HG03378 (cell line): ENCODE results near the gene KCNA1.

Experiments used
- ATAC-seq: cut with Tn5 transposase; IDR thresholded peaks from one replicate; pipeline ENCODE4 v1.9.1; 2021; ENCODE audit warnings: mild to moderate bottlenecking, moderate library complexity; ENCODE audit not compliant: unreplicated experiment

Gene KCNA1

DNA sequence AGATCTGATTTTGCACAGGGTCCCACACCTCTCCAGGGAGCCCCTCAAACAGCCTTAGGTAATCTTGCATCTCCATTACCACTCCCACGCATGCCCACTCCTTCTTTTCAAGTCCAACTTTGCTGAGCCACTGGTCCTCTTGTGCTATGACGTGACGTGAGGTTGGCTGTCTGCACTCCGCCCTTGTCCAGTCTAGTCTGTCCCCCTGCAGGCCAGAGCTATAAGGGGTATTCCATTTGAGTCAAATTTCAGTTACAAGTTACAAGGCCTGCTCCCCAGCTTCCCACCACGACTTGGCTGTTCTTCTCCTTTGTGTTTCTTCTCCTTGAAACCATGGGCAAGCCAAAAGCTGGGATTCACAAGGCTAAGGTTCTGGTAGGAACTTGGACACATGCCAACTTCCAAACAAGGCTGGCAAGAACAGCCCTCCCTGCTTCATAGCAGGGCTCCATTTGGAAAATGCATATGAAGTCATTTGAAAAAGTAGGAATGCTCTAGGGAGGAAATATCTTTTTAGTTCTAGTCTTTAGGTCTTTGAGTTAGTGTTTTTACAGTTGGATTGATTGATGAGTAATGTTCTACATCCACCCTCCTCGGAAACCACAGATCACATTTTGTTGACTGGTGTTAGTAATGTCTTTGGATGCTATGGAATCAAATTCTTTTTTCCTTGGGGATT, 49.1 kb downstream of the KCNA1 start:
- no peak for ATAC-seq

- no peak for ATAC-seq
These were observed 49.7 kb downstream of the KCNA1 start for GRCh38 chr12:4959381-4959780.

DNA sequence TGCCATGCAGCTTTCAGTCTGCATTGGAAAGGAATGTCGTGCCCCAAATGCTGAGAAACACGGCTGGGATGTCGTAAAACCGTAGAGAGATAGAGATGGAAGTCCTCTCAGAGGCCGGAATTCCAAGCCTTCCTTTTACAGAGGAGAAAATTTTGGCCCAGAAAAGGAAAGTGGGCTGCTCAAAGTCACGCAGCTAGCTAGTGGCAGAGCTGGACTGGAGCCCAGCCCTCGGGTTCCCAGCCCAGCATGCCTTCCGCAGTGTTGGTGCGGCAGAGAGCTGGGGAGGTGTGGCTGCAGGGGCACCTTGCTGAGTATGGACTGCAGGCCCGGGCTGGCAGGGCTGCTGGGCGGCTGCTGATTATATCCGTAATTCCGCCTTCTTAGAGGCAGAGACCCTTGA, 50.3 kb downstream of the KCNA1 start:
- ATAC-seq = no peak

GRCh38 chr12:4960547-4960946, 50.8 kb downstream of the KCNA1 start:
- ATAC-seq = no peak

- ATAC-seq = no peak
These were observed 51.6 kb downstream of the KCNA1 start for GRCh38 chr12:4961311-4961710.

GRCh38 chr12:4962539-4963486, 53.1 kb downstream of the KCNA1 start:
- ATAC-seq = no peak
